Upper lobe of right lung (tissue), 1 donor: ENCODE results near the gene KLF16. TPM values are rescaled to one million over a fixed set of nuclear protein-coding genes. Genes with fewer than 3 reads are reported as not detected.

Experiments
- ATAC-seq: fragments of 200-7000 bp; cut with Tn5 transposase; one replicate; pipeline ENCODE4 v1.9.1; 2020; ENCODE audit warnings: mild to moderate bottlenecking, moderate library complexity
- DNase-seq: peaks from one replicate; pipeline ENCODE4 v3.0.0-alpha.2; 2020
- H3K27ac ChIP-seq: fragments of 200-600 bp; one replicate; pipeline ENCODE4 v1.8.0; 2022
- H3K27me3 ChIP-seq: fragments of 200-600 bp; one replicate; pipeline ENCODE4 v1.8.0; 2022; ENCODE audit warnings: mild to moderate bottlenecking
- H3K36me3 ChIP-seq: fragments of 200-600 bp; one replicate; pipeline ENCODE4 v1.8.0; 2022
- H3K4me1 ChIP-seq: fragments of 200-600 bp; one replicate; pipeline ENCODE4 v1.8.0; 2022
- H3K4me3 ChIP-seq: fragments of 200-600 bp; one replicate; pipeline ENCODE4 v1.8.0; 2022; ENCODE audit warnings: mild to moderate bottlenecking
- H3K9me3 ChIP-seq: fragments of 200-600 bp; one replicate; pipeline ENCODE4 v1.8.0; 2022
- CTCF ChIP-seq: fragments of 200-600 bp; IDR thresholded peaks from one replicate; pipeline ENCODE4 v1.8.0; 2022; ENCODE audit warnings: antibody characterized with exemption
- intact Hi-C: fragments of 100-400 bp; cut with DNase I; formaldehyde crosslinking; loops from one replicate; pipeline ENCODE4 v1.11.0; 2022
- total RNA-seq: library from RNA; stranded (reverse); fragmentation: NEBNext Ultra II Directional; extraction: Animal tissue kit (Norgen Biotek cat#: 25700); gene quantifications from one replicate; pipeline ENCODE4 v1.2.1, GENCODE V29; 2021
- donor health status: DM: no; HTN: yes; CAD: no; lungs with severe emphysema.

KLF16 gene
- total RNA-seq, 1 donor from 2014 or later: 28.0 TPM

- peaks cover 68% of the 10 kb centered on the region for H3K4me1 ChIP-seq
- peak overlapping the region; percentile 24 for H3K27ac ChIP-seq
- no peaks in the 10 kb centered on the region for H3K27me3 ChIP-seq
- H3K9me3 ChIP-seq: no peaks in the 10 kb centered on the region
- ATAC-seq (no peak), DNase-seq (no peak)
- H3K4me3 ChIP-seq: no peak overlapping the region
- no peaks in the 10 kb centered on the region for H3K36me3 ChIP-seq
- intact Hi-C loops: no loop called here
- TF ChIP-seq CTCF: no peak
Observed at GRCh38 chr19:1859331-1859781, 4.0 kb downstream of the KLF16 start.

GRCh38 chr19:1858412-1859081 is 4.8 kb downstream of the KLF16 start:
- DNase-seq: no peak

GRCh38 chr19:1857648-1858326 is 5.6 kb downstream of the KLF16 start:
- peak overlapping the region; percentile 51 for H3K4me3 ChIP-seq
- no peaks in the 10 kb centered on the region for H3K36me3 ChIP-seq
- peaks cover 84% of the 10 kb centered on the region for H3K4me1 ChIP-seq
- H3K9me3 ChIP-seq: no peaks in the 10 kb centered on the region
- DNase-seq (no peak), ATAC-seq (no peak)
- H3K27ac ChIP-seq: peak overlapping the region; percentile 94
- intact Hi-C loops: no loop called here
- no peaks in the 10 kb centered on the region for H3K27me3 ChIP-seq
- TF ChIP-seq CTCF: no peak

More at GRCh38 chr19:1858412-1859081, 4.8 kb downstream of the KLF16 start:
- H3K4me1 ChIP-seq: peaks cover 77% of the 10 kb centered on the region
- no peak overlapping the region for H3K4me3 ChIP-seq
- no peak for ATAC-seq
- no peak for TF ChIP-seq CTCF
- no peaks in the 10 kb centered on the region for H3K27me3 ChIP-seq
- no peak overlapping the region for H3K27ac ChIP-seq
- intact Hi-C loops: no loop called here
- no peaks in the 10 kb centered on the region for H3K9me3 ChIP-seq
- H3K36me3 ChIP-seq: no peaks in the 10 kb centered on the region

GRCh38 chr19:1856698-1857603 is 6.4 kb downstream of the KLF16 start:
- intact Hi-C loops: no loop called here
- ATAC-seq (peak; percentile 63), DNase-seq (peak; percentile 92)
- H3K36me3 ChIP-seq: no peaks in the 10 kb centered on the region
- H3K27me3 ChIP-seq: no peaks in the 10 kb centered on the region
- H3K4me1 ChIP-seq: peaks cover 89% of the 10 kb centered on the region
- H3K9me3 ChIP-seq: no peaks in the 10 kb centered on the region
- peak overlapping the region; percentile 94 for H3K27ac ChIP-seq
- no peak for TF ChIP-seq CTCF
- peak overlapping the region; percentile 51 for H3K4me3 ChIP-seq

GRCh38 chr19:1856345-1856697 is 7.1 kb downstream of the KLF16 start:
- H3K9me3 ChIP-seq: no peaks in the 10 kb centered on the region
- no peaks in the 10 kb centered on the region for H3K36me3 ChIP-seq
- intact Hi-C loops: no loop called here
- H3K27me3 ChIP-seq: no peaks in the 10 kb centered on the region
- no peak for TF ChIP-seq CTCF
- H3K27ac ChIP-seq: peak overlapping the region; percentile 94
- DNase-seq (no peak), ATAC-seq (no peak)
- H3K4me3 ChIP-seq: peak overlapping the region; percentile 51
- H3K4me1 ChIP-seq: peaks cover 82% of the 10 kb centered on the region
